PFSK-1 (cell line): Measurements from ENCODE around the gene PAPPA2.

ENCODE experiments used
- FOXP2 ChIP-seq: optimal IDR thresholded peaks from 2 replicates; pipeline ENCODE3; 2011; ENCODE audit warnings: borderline replicate concordance, control low read depth, inconsistent platforms; ENCODE audit not compliant: insufficient read depth; ENCODE audit errors: extremely low read length, extremely low read depth
- POLR2AphosphoS5 ChIP-seq: IDR thresholded peaks from 2 replicates; pipeline ENCODE4 v1.6.1; 2012; ENCODE audit warnings: low read depth, mild to moderate bottlenecking, control low read depth, low read length, moderate library complexity
- TAF1 ChIP-seq: IDR thresholded peaks from 2 replicates; pipeline ENCODE4 v1.6.1; 2012; ENCODE audit warnings: low read length, control low read depth, borderline replicate concordance; ENCODE audit not compliant: insufficient read depth

DNA sequence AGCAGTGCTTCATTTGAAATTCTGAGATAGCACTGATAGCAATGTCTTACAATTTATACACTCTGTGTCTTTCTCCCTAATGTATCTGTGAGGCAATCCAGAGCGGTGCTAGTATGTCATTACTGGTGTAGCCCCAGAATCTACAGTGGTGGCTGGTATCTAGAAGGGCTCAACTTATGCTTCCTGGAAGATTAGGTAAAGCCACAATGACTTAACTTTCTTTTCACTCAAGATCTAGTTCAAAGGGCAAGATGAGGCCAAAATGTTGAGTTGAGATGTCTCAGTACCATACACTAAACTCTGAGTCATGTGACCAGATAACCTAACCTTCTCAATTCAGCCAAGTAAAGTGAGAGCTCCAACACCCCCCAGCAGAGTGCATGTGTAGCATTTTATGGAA, 77.5 kb downstream of the PAPPA2 start:
- no peak for TF ChIP-seq POLR2AphosphoS5
- TF ChIP-seq TAF1, result no peak
- no peak for TF ChIP-seq FOXP2
